Stimulated activated CD8-positive, alpha-beta memory T cell treated with anti-CD3 and anti-CD28 coated beads, Interleukin-4, amount 100 ng/mL, for 4 hours (primary cell): ENCODE measurements around the gene MOB1B.

Source experiments
- DNase-seq, 2 donors: peaks; one replicate each; pipeline ENCODE4 v3.0.0-alpha.2; 2020; ENCODE audit warnings: low read depth in 2 of 2, low spot score in 1 of 2

MOB1B gene

GRCh38 chr4:70914000-70914399, 11.8 kb downstream of the MOB1B start:
- DNase-seq: no peak

- DNase-seq: no peak
Observed at GRCh38 chr4:70914631-70915030, 12.5 kb downstream of the MOB1B start.

GRCh38 chr4:70915036-70915815, 13.1 kb downstream of the MOB1B start:
- no peak for DNase-seq

GRCh38 chr4:70915874-70916559, 13.8 kb downstream of the MOB1B start:
- no peak for DNase-seq

GRCh38 chr4:70920592-70920991, 18.4 kb downstream of the MOB1B start:
- no peak for DNase-seq

GRCh38 chr4:70925418-70925817, 23.2 kb downstream of the MOB1B start:
- no peak for DNase-seq

- DNase-seq: no peak
Observed at GRCh38 chr4:70925899-70926635, 23.9 kb downstream of the MOB1B start.

- DNase-seq: no peak
Observed at GRCh38 chr4:70927502-70928137, 25.5 kb downstream of the MOB1B start.

- no peak for DNase-seq
Observed at GRCh38 chr4:70930530-70931256, 28.5 kb downstream of the MOB1B start.

- no peak for DNase-seq
Observed at GRCh38 chr4:70931347-70931746, 29.2 kb downstream of the MOB1B start.

GRCh38 chr4:70932984-70933383, 30.8 kb downstream of the MOB1B start:
- DNase-seq: no peak

- no peak for DNase-seq
Observed at GRCh38 chr4:70935038-70935695, 33.0 kb downstream of the MOB1B start.

- DNase-seq: no peak
Observed at GRCh38 chr4:70936200-70936787, 34.1 kb downstream of the MOB1B start.

- no peak for DNase-seq
Observed at GRCh38 chr4:70938086-70938485, 35.9 kb downstream of the MOB1B start.

GRCh38 chr4:70940134-70940533, 38.0 kb downstream of the MOB1B start:
- DNase-seq: no peak

- DNase-seq: no peak
Observed at GRCh38 chr4:70943114-70943513, 40.9 kb downstream of the MOB1B start.

GRCh38 chr4:70945046-70945445, 42.9 kb downstream of the MOB1B start:
- no peak for DNase-seq

GRCh38 chr4:70945452-70946055, 43.4 kb downstream of the MOB1B start:
- no peak for DNase-seq

GRCh38 chr4:70946939-70947338, 44.8 kb downstream of the MOB1B start:
- no peak for DNase-seq
